Heart left ventricle (tissue), 13 donors: ENCODE measurements around the gene ZBTB7B.
A peak's percentile ranks its signal among the peaks of the same experiment; 100 is the strongest.

ENCODE experiments used
- POLR2A ChIP-seq, 2 donors: fragments of 450-650 bp; IDR thresholded peaks; one replicate each; pipeline ENCODE4 v1.6.1; 2017; ENCODE audit warnings: antibody characterized with exemption in 2 of 2, mild to moderate bottlenecking in 2 of 2, moderate library complexity in 2 of 2
- TF ChIP-seq, protein P1 (sequence below), 12 donors: fragments of 200-600 bp; sonication (generic) in 4 of 12; IDR thresholded peaks; one replicate each; pipeline versions ENCODE4 v1.5.0 to v1.8.0; 2018 to 2022; ENCODE audit warnings: antibody characterized with exemption in 12 of 12, mild to moderate bottlenecking in 5 of 12
- donor health status: ischemic (EF 13 %, LVEDD 7.1; RV severe dilation, severe dysfunction).
- donor health status: DM: no; HTN: yes; CAD: no.
- donor health status: DM: no; HTN: no; CAD: no.
- donor health status: ischemic (EF 25% LVEDD 6.9; RV normal size, moderate dysfunction).
- donor health status: ischemic (EF 25% LVEDD 5.7; RV mildly dilated, moderate dysfunction).
- donor health status: ischemic (EF 35%, LVEDD 5.7; RV mildly dilated, moderate dysfunction).
- donor health status: nonischemic (EF 11% LVEDD 7.7; RV severe dilation, severe dysfunction).
- donor health status: DM: yes; HTN: yes; CAD: no.
- donor health status: PGD.
- donor health status: ischemic (EF 29% LVEDD 5.4; RV normal size, mild dysfunction).
- donor health status: nonischemic (EF 23%, LVEDD 6.1; RV moderate dilation, normal function).

GRCh38 chr1:155051777-155052398, 49.3 kb downstream of the ZBTB7B start:
- TF ChIP-seq POLR2A (IDR thresholded peaks at IDR 0.05): peak in 1 of 2 donors; percentile 20
- TF ChIP-seq, protein P1, sequence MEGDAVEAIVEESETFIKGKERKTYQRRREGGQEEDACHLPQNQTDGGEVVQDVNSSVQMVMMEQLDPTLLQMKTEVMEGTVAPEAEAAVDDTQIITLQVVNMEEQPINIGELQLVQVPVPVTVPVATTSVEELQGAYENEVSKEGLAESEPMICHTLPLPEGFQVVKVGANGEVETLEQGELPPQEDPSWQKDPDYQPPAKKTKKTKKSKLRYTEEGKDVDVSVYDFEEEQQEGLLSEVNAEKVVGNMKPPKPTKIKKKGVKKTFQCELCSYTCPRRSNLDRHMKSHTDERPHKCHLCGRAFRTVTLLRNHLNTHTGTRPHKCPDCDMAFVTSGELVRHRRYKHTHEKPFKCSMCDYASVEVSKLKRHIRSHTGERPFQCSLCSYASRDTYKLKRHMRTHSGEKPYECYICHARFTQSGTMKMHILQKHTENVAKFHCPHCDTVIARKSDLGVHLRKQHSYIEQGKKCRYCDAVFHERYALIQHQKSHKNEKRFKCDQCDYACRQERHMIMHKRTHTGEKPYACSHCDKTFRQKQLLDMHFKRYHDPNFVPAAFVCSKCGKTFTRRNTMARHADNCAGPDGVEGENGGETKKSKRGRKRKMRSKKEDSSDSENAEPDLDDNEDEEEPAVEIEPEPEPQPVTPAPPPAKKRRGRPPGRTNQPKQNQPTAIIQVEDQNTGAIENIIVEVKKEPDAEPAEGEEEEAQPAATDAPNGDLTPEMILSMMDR (IDR thresholded peaks at IDR 0.05): no peak
